ENCODE data around the gene SURF1. TPM values are rescaled to one million over a fixed set of nuclear protein-coding genes. Genes with fewer than 3 reads are reported as not detected.

SURF1 gene
- total and polyA plus RNA-seq, 9 of the 15 experiments (the other 6 are each of a cell fraction or from before 2014, with no cell fraction given): 16.1 to 31.3 (median 20.9) TPM

DNA sequence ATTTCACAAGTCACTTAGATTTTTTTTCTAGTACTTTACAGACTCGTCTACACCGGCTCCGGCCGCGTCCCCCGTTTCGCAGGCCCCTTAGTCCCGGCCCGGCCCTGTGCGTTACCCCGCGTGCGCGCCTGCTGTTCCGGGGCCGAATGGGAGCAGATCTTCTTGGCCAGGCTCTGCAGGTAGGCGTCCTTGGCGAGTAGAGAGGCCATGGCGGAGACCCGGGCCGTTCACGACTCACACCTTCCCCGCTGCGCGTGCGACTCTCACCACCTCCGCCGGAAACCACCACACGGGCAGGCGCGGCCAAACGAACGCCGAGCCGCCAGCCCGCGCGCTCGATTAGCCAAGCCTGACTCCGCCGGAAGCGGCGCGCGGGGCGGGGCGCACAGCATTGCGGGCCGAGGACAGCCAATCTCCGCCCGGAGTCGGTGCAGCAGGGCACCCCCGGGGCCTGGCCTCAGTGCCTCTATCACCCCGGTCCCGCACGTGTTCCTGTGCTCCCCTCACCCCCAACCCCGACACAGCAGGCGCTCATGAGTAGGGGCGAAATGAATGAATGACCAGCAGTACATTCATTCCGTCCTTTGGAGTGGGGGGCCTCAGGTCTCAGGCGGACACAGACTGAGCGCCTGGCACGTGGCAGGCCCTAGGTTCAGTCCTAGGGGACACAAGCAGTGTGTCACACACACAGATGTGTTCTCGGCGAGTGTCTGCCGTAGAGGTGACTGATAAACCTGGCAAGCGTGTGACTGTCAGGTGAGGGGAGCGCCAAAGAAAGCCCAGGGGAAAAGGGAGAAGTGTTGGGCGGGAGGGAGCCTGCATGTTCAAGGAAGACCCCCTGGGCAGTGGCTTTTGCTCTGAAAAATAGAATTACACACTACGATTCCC, 20.1 kb downstream of the SURF1 start, which contains the start of gene SURF6 (continued):
- peak; percentile 88 for TF ChIP-seq VEZF1 (CRISPR knock-in tag; IDR thresholded peaks at IDR 0.05)
- no peak; the same call in 1 of the 2 replicates for TF ChIP-seq ZBTB1 (CRISPR knock-in tag; IDR thresholded peaks at IDR 0.05; ENCODE audit: borderline replicate concordance, low read depth)
- TF ChIP-seq BRD4 (IDR thresholded peaks at IDR 0.05): no peak
- TF ChIP-seq ZC3H11A (IDR thresholded peaks at IDR 0.05; ENCODE audit: low read depth, low read length): no peak
- TF ChIP-seq, protein P1, sequence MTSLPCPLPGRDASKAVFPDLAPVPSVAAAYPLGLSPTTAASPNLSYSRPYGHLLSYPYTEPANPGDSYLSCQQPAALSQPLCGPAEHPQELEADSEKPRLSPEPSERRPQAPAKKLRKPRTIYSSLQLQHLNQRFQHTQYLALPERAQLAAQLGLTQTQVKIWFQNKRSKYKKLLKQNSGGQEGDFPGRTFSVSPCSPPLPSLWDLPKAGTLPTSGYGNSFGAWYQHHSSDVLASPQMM (CRISPR knock-in tag; IDR thresholded peaks at IDR 0.05): no peak
- TF ChIP-seq NFE2 (IDR thresholded peaks at IDR 0.05; ENCODE audit: low read depth): no peak
- TF ChIP-seq ZNF263 (CRISPR knock-in tag; IDR thresholded peaks at IDR 0.05; ENCODE audit: borderline replicate concordance): no peak
- TF ChIP-seq ZBED1 (IDR thresholded peaks at IDR 0.05): peak; percentile 48; the same call in 1 of the 2 replicates
- no peak for TF ChIP-seq FOS (IDR thresholded peaks at IDR 0.05; ENCODE audit: extremely low read depth, insufficient read length)
- TF ChIP-seq, protein P2, sequence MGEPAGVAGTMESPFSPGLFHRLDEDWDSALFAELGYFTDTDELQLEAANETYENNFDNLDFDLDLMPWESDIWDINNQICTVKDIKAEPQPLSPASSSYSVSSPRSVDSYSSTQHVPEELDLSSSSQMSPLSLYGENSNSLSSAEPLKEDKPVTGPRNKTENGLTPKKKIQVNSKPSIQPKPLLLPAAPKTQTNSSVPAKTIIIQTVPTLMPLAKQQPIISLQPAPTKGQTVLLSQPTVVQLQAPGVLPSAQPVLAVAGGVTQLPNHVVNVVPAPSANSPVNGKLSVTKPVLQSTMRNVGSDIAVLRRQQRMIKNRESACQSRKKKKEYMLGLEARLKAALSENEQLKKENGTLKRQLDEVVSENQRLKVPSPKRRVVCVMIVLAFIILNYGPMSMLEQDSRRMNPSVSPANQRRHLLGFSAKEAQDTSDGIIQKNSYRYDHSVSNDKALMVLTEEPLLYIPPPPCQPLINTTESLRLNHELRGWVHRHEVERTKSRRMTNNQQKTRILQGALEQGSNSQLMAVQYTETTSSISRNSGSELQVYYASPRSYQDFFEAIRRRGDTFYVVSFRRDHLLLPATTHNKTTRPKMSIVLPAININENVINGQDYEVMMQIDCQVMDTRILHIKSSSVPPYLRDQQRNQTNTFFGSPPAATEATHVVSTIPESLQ (CRISPR knock-in tag; IDR thresholded peaks at IDR 0.05): peak; percentile 92; the same call in 1 of the 2 replicates
- TF ChIP-seq DACH1 (IDR thresholded peaks at IDR 0.05; ENCODE audit: partially characterized antibody): peak; percentile 60
- 0 out of 4 replicates have a peak, but pooled peaks of 1 of the 2 experiments have one; percentile 15 for TF ChIP-seq ETV6 (IDR thresholded peaks at IDR 0.05; ENCODE audit: borderline replicate concordance in 1 of 2, low read depth in 2 of 2, low read length in 1 of 2)
- no peak for TF ChIP-seq ETV6 (CRISPR knock-in tag; IDR thresholded peaks at IDR 0.05; ENCODE audit: borderline replicate concordance)
- peak; percentile 36; the same call in 1 of the 2 replicates for TF ChIP-seq HDAC2 (IDR thresholded peaks at IDR 0.05)
- no peak for TF ChIP-seq ZNF140 (CRISPR knock-in tag; IDR thresholded peaks at IDR 0.05)
- no peak for TF ChIP-seq ZNF444 (CRISPR knock-in tag; IDR thresholded peaks at IDR 0.05)
- no peak for TF ChIP-seq RBM14 (IDR thresholded peaks at IDR 0.05; ENCODE audit: borderline replicate concordance, insufficient read depth, low read depth, low read length)
- TF ChIP-seq XRCC3 (IDR thresholded peaks at IDR 0.05): no peak
- no peak for TF ChIP-seq NBN (IDR thresholded peaks at IDR 0.05; ENCODE audit: low read depth)
- no peak for TF ChIP-seq CCAR2 (IDR thresholded peaks at IDR 0.05; ENCODE audit: low read depth, low read length)
- TF ChIP-seq ARNT (IDR thresholded peaks at IDR 0.05): no peak
- no peak for TF ChIP-seq ID3 (CRISPR knock-in tag; IDR thresholded peaks at IDR 0.05)
- 0 out of 2 replicates have a peak, but pooled peaks have one; percentile 37 for TF ChIP-seq ID3 (tag; IDR thresholded peaks at IDR 0.05)
- peak; percentile 90 for TF ChIP-seq SP1 (CRISPR knock-in tag; IDR thresholded peaks at IDR 0.05)
